Adrenal gland (tissue), 5 donors: ENCODE measurements around the gene CPT1A.

Source experiments
- CTCF ChIP-seq, 6 experiments: fragments of 450-650 bp in 4 of 6; fragments of 200-600 bp in 2 of 6; sonication (generic) in 1 of 6; IDR thresholded peaks; 1 replicate in 5 of 6; 2 replicates in 1 of 6; pipeline versions ENCODE4 v1.5.1 to v1.8.0; 2016 to 2021; ENCODE audit warnings: antibody characterized with exemption in 6 of 6, mild to moderate bottlenecking in 2 of 6, moderate library complexity in 1 of 6
- POLR2A ChIP-seq, 2 donors: fragments of 450-650 bp; IDR thresholded peaks; one replicate each; pipeline ENCODE4 v1.6.1; 2017; ENCODE audit warnings: antibody characterized with exemption in 2 of 2, mild to moderate bottlenecking in 2 of 2, moderate library complexity in 1 of 2
- donor health status: DM: no; HTN: no; CAD: no.

- TF ChIP-seq CTCF (IDR thresholded peaks at IDR 0.05) (no peak), POLR2A (IDR thresholded peaks at IDR 0.05) (no peak)
These were observed 25.4 kb downstream of the CPT1A start for GRCh38 chr11:68816251-68816776.
